MM.1S (cell line): Measurements from ENCODE around the gene EME2.

Experiments used
- DNase-seq: peaks from one replicate; pipeline ENCODE4 v3.0.0-alpha.2; 2015
- H2AFZ ChIP-seq: fragments of 300-600 bp; sonication (generic); 2 replicates; pipeline ENCODE4 v1.6.0; 2016; ENCODE audit warnings: antibody characterized with exemption, low read length
- H3F3A ChIP-seq: fragments of 300-600 bp; sonication (generic); 2 replicates; pipeline ENCODE4 v1.6.1; 2016; ENCODE audit warnings: mild to moderate bottlenecking, antibody characterized with exemption, low read length, moderate library complexity, mixed read lengths; ENCODE audit not compliant: insufficient read depth
- H3K27ac ChIP-seq: fragments of 300-600 bp; sonication (generic); 2 replicates; pipeline ENCODE4 v1.5.1; 2016; ENCODE audit warnings: mild to moderate bottlenecking, low read length
- H3K27me3 ChIP-seq: fragments of 300-600 bp; sonication (generic); replicated peaks from 2 replicates; pipeline ENCODE4 v1.6.0; 2016; ENCODE audit warnings: low read length; ENCODE audit not compliant: insufficient read depth
- H3K36me3 ChIP-seq: fragments of 300-600 bp; sonication (generic); replicated peaks from 2 replicates; pipeline ENCODE4 v1.6.1; 2016; ENCODE audit warnings: mild to moderate bottlenecking, low read length, mixed read lengths; ENCODE audit not compliant: insufficient read depth
- H3K4me1 ChIP-seq: fragments of 300-600 bp; sonication (generic); 2 replicates; pipeline ENCODE4 v1.6.1; 2016; ENCODE audit warnings: low read length, mixed read lengths
- H3K4me2 ChIP-seq: fragments of 300-600 bp; sonication (generic); 2 replicates; pipeline ENCODE4 v1.6.0; 2016; ENCODE audit warnings: low read depth, low read length
- H3K4me3 ChIP-seq: fragments of 300-600 bp; sonication (generic); 2 replicates; pipeline ENCODE4 v1.5.1; 2016; ENCODE audit warnings: low read length, mixed read lengths
- H3K79me2 ChIP-seq: fragments of 300-600 bp; sonication (generic); 2 replicates; pipeline ENCODE4 v1.6.1; 2016; ENCODE audit warnings: mixed run types, low read length, mixed read lengths
- H3K9ac ChIP-seq: fragments of 300-600 bp; sonication (generic); 2 replicates; pipeline ENCODE4 v1.6.1; 2016; ENCODE audit warnings: low read length, mixed read lengths
- H3K9me2 ChIP-seq: fragments of 300-600 bp; sonication (generic); replicated peaks from 2 replicates; pipeline ENCODE4 v1.6.1; 2016; ENCODE audit warnings: mild to moderate bottlenecking, low read length, mixed read lengths; ENCODE audit not compliant: insufficient read depth
- H3K9me3 ChIP-seq: fragments of 300-600 bp; sonication (generic); replicated peaks from 2 replicates; pipeline ENCODE4 v1.6.1; 2016; ENCODE audit warnings: mild to moderate bottlenecking, low read length, mixed read lengths; ENCODE audit not compliant: insufficient read depth
- H4K20me1 ChIP-seq: fragments of 300-600 bp; sonication (generic); 2 replicates; pipeline ENCODE4 v1.6.1; 2016; ENCODE audit warnings: mild to moderate bottlenecking, low read length, moderate library complexity, mixed read lengths; ENCODE audit not compliant: insufficient read depth
- CTCF ChIP-seq: fragments of 300-600 bp; sonication (generic); IDR thresholded peaks from 2 replicates; pipeline ENCODE4 v1.5.1; 2016; ENCODE audit warnings: antibody characterized with exemption, low read length, mixed read lengths
- EZH2 ChIP-seq: fragments of 300-600 bp; sonication (generic); optimal IDR thresholded peaks from 2 replicates; pipeline ENCODE3; 2017; ENCODE audit warnings: low read depth, mild to moderate bottlenecking, antibody characterized with exemption, low read length, mixed read lengths
- EZH2phosphoT487 ChIP-seq: fragments of 300-600 bp; sonication (generic); IDR thresholded peaks from 2 replicates; pipeline ENCODE4 v1.6.1; 2018; ENCODE audit warnings: antibody characterized with exemption, low read length

EME2 gene

GRCh38 chr16:1822801-1823200 lies 50.2 kb downstream of the EME2 start:
- Histone ChIP-seq H3K4me2 (no peak overlapping the region), H3K9me2 (no peaks in the 10 kb centered on the region), H3K9ac (no peak overlapping the region), H3K9me3 (no peaks in the 10 kb centered on the region), H3F3A (peaks cover 6% of the 10 kb centered on the region), H3K79me2 (peaks cover 43% of the 10 kb centered on the region), H3K4me1 (peaks cover 5% of the 10 kb centered on the region; the same call in 1 of the 2 replicates), H2AFZ (no peak overlapping the region), H3K4me3 (no peak overlapping the region), H3K27me3 (no peaks in the 10 kb centered on the region), H3K27ac (no peak overlapping the region), H3K36me3 (no peaks in the 10 kb centered on the region), H4K20me1 (no peaks in the 10 kb centered on the region)
- TF ChIP-seq EZH2 (no peak), EZH2phosphoT487 (no peak), CTCF (no peak)
- DNase-seq = no peak

- Histone ChIP-seq H3K9ac (no peak overlapping the region; the same call in 1 of the 2 replicates), H3K79me2 (peaks cover 53% of the 10 kb centered on the region), H3K4me2 (peak overlapping the region; percentile 50; the same call in 1 of the 2 replicates), H3K27me3 (no peaks in the 10 kb centered on the region), H3K4me3 (peak overlapping the region; percentile 30; the same call in 1 of the 2 replicates), H3K9me2 (no peaks in the 10 kb centered on the region), H4K20me1 (no peaks in the 10 kb centered on the region), H2AFZ (no peak overlapping the region), H3K36me3 (no peaks in the 10 kb centered on the region), H3F3A (peaks cover 6% of the 10 kb centered on the region), H3K27ac (peak overlapping the region; percentile 52; the same call in 1 of the 2 replicates), H3K9me3 (no peaks in the 10 kb centered on the region), H3K4me1 (peaks cover 7% of the 10 kb centered on the region; the same call in 1 of the 2 replicates)
- no peak for TF ChIP-seq EZH2phosphoT487
- no peak for TF ChIP-seq EZH2
- TF ChIP-seq CTCF = peak; percentile 46
- peak; percentile 65 for DNase-seq
Observed at GRCh38 chr16:1823821-1824220, 51.2 kb downstream of the EME2 start.

- Histone ChIP-seq H3K27me3 (no peaks in the 10 kb centered on the region), H3K9me2 (no peaks in the 10 kb centered on the region), H3F3A (peaks cover 6% of the 10 kb centered on the region), H3K79me2 (peaks cover 59% of the 10 kb centered on the region), H4K20me1 (no peaks in the 10 kb centered on the region), H3K9me3 (no peaks in the 10 kb centered on the region), H3K4me1 (peaks cover 12% of the 10 kb centered on the region; the same call in 1 of the 2 replicates), H3K27ac (peak overlapping the region; percentile 38; the same call in 1 of the 2 replicates), H3K9ac (peak overlapping the region; percentile 50; the same call in 1 of the 2 replicates), H3K4me3 (peak overlapping the region; percentile 74), H3K36me3 (no peaks in the 10 kb centered on the region), H3K4me2 (peak overlapping the region; percentile 94), H2AFZ (no peak overlapping the region)
- DNase-seq = no peak
- TF ChIP-seq EZH2 = no peak
Observed at GRCh38 chr16:1825381-1825863, 52.8 kb downstream of the EME2 start.
